Progenitor cell of endocrine pancreas (in vitro differentiated cells): ENCODE results near the gene DCLK3. TPM values are rescaled to one million over a fixed set of nuclear protein-coding genes. Genes with fewer than 3 reads are reported as not detected.

Experiments used
- DNase-seq: peaks from one replicate; pipeline ENCODE4 v3.0.0; 2021; ENCODE audit warnings: low spot score; ENCODE audit not compliant: unreplicated experiment
- H3K27ac Mint-ChIP-seq: 2 replicates; pipeline ENCODE4 v1.8.0; 2021; ENCODE audit warnings: mild to moderate bottlenecking, moderate library complexity, mixed read lengths
- H3K27me3 Mint-ChIP-seq: 2 replicates; pipeline ENCODE4 v1.8.0; 2021; ENCODE audit warnings: mixed read lengths
- H3K36me3 Mint-ChIP-seq: 2 replicates; pipeline ENCODE4 v1.8.0; 2022; ENCODE audit warnings: mixed read lengths; ENCODE audit not compliant: insufficient read depth
- H3K4me1 Mint-ChIP-seq: 2 replicates; pipeline ENCODE4 v1.8.0; 2021; ENCODE audit warnings: low read depth, mixed read lengths
- H3K4me3 Mint-ChIP-seq: 2 replicates; pipeline ENCODE4 v1.8.0; 2021; ENCODE audit warnings: low read depth, mild to moderate bottlenecking, moderate library complexity, mixed read lengths
- H3K9me3 Mint-ChIP-seq: 2 replicates; pipeline ENCODE4 v1.8.0; 2021; ENCODE audit warnings: low read depth, mixed read lengths
- total RNA-seq: library from RNA; stranded (reverse); gene quantifications from 2 replicates; pipeline ENCODE4 v1.2.1, GENCODE V29; 2021
- TF ChIP-seq, protein P1 (sequence below): fragments of 200-600 bp; sonication (generic); IDR thresholded peaks from one replicate; pipeline ENCODE4 v1.5.0; 2021; ENCODE audit warnings: antibody characterized with exemption, mild to moderate bottlenecking; ENCODE audit not compliant: unreplicated experiment

Gene DCLK3
- total RNA-seq, 1 donor from 2014 or later = 0.12 TPM

DNA sequence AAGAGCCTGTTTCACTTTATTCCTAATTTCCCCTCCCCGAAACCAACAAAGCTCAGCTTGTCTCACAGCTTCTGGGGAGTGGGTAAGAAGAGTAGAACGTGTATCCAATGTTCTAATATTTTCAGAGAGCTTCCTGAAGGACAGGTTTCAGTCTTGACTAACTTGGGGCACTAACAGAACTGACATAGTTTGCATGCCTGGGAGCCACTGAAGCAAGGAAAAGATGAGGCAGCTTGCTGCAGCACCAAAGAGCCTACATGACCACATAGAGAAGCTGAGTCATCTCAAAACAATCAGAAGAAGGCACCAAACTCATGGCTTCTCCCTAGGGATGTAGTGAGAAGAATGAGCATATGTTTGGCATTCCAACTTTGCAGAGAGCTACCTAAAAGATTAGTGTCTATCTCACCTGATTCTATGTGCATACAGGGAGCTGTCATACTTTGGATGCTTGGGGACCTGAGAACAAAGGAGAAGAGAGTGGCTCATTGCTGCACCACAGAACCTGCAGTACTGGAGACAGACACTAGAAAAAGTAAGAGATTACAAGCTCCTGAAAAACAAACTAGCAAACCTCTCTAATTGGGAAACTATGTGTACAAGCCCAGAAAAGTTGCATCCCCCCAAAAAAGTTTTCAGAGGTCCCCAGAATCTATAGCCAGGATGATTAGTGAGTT lies 86.9 kb downstream of the DCLK3 start:
- TF ChIP-seq, protein P1, sequence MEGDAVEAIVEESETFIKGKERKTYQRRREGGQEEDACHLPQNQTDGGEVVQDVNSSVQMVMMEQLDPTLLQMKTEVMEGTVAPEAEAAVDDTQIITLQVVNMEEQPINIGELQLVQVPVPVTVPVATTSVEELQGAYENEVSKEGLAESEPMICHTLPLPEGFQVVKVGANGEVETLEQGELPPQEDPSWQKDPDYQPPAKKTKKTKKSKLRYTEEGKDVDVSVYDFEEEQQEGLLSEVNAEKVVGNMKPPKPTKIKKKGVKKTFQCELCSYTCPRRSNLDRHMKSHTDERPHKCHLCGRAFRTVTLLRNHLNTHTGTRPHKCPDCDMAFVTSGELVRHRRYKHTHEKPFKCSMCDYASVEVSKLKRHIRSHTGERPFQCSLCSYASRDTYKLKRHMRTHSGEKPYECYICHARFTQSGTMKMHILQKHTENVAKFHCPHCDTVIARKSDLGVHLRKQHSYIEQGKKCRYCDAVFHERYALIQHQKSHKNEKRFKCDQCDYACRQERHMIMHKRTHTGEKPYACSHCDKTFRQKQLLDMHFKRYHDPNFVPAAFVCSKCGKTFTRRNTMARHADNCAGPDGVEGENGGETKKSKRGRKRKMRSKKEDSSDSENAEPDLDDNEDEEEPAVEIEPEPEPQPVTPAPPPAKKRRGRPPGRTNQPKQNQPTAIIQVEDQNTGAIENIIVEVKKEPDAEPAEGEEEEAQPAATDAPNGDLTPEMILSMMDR = peak; percentile 8
- Mint-ChIP-seq H3K4me3 (no peak overlapping the region), H3K36me3 (no peaks in the 10 kb centered on the region), H3K27me3 (no peaks in the 10 kb centered on the region), H3K4me1 (no peaks in the 10 kb centered on the region), H3K9me3 (peaks cover 19% of the 10 kb centered on the region), H3K27ac (no peak overlapping the region)
- no peak for DNase-seq

DNA sequence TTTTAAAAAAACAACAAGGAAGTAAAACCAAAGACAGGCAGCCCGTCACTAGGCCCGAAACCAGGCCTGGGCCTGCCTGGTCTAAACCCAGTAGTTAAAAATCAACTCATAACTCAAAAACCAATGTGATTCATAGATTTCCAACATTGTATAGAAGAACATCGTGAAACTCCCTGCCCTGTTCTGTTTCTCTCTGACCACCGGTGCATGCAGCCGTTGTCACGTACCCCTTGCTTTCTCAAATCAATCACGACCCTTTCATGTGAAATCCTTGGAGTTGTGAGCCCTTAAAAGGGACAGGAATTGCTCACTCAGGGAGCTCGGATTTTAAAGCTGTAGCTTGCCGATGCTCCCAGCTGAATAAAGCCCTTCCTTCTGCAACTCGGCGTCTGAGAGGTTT lies 89.5 kb downstream of the DCLK3 start:
- peaks cover 11% of the 10 kb centered on the region for H3K9me3 Mint-ChIP-seq
- H3K27me3 Mint-ChIP-seq = no peaks in the 10 kb centered on the region
- H3K4me1 Mint-ChIP-seq = no peaks in the 10 kb centered on the region
- no peak overlapping the region for H3K27ac Mint-ChIP-seq
- H3K4me3 Mint-ChIP-seq = no peak overlapping the region
- TF ChIP-seq, protein P1 = no peak
- no peaks in the 10 kb centered on the region for H3K36me3 Mint-ChIP-seq
- DNase-seq = no peak

DNA sequence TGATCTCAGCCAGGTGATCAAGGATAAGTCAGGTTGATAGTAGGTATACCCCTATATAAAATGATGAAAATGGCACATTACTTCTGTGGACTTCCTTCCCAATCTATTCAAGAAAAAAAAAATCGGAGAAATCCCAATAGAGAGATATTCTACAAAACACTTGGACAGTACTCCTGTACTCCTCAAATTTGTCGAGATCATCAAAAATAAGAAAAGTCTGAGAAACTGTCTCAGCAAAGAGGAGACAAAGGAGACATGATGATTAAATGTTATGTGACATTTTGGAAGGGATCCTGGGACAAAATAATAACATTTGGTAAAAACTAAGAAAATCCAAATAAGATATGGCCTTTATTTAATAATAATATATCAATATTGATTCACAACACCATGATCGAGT lies 94.6 kb downstream of the DCLK3 start:
- Mint-ChIP-seq H3K9me3 (peaks cover 5% of the 10 kb centered on the region), H3K4me1 (no peaks in the 10 kb centered on the region), H3K27me3 (no peaks in the 10 kb centered on the region), H3K27ac (no peak overlapping the region), H3K36me3 (no peaks in the 10 kb centered on the region), H3K4me3 (no peak overlapping the region)
- no peak for DNase-seq
- TF ChIP-seq, protein P1 = no peak

DNA sequence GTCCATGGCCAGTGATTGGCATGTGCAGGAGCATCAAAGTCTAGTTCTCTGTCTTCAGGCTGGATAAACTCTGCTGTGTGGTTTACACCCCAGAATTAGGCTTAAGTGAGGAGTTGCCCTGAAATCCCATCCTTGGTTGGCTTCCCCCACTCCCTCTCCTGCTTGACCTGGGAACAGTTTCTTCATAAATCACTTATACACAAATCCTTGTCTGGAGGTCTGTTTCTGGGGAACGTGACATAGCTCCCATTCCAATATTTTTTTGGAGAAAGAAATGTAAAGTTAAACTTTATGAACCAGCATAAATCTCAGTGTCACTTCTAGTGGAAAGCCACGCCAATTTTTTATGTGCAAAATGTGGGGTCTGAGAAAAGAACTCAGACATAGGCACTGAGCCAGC lies 98.2 kb downstream of the DCLK3 start:
- Mint-ChIP-seq H3K27ac (no peak overlapping the region), H3K4me1 (no peaks in the 10 kb centered on the region)

DNA sequence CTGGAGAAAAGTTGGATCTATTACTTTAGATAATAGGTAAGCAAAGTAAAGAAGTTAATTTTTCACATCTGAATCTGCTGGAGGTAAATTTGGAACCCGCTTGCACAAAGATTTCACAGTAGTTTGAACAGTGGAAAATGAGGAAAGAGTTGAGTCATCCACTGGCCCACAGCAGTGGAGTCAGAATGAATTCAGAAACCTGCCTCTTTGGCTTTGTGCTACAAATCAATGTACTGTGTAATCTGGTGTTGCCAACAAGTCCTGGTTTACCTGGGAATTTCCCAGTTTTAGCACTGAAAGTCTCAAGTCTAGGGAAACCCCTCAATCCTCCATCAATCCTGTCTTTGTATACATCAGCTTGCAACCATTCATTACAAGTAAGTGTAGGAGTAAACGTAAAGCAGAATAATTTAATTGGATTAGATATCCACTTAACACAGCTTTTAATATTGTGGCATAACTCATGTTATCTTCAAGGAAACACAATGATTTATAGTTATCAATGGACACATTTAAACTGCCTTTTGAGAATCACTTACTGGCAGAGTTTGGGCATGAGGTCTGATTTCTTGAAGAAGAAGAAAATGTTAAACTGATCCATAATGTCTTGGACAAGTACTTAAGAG lies 100.6 kb downstream of the DCLK3 start:
- no peak overlapping the region for H3K27ac Mint-ChIP-seq

More for the DNA sequence above, 98.2 kb downstream of the DCLK3 start:
- no peak for DNase-seq
- Mint-ChIP-seq H3K27me3 (no peaks in the 10 kb centered on the region), H3K4me3 (no peak overlapping the region), H3K36me3 (no peaks in the 10 kb centered on the region), H3K9me3 (peaks cover 5% of the 10 kb centered on the region)
- TF ChIP-seq, protein P1 = no peak

More for the DNA sequence above, 100.6 kb downstream of the DCLK3 start:
- Mint-ChIP-seq H3K27me3 (peaks cover 3% of the 10 kb centered on the region), H3K4me3 (no peak overlapping the region), H3K9me3 (no peaks in the 10 kb centered on the region), H3K36me3 (no peaks in the 10 kb centered on the region), H3K4me1 (no peaks in the 10 kb centered on the region)
- no peak for DNase-seq
- TF ChIP-seq, protein P1 = no peak
